ENCODE data around the gene SMOC2. TPM values are rescaled to one million over a fixed set of nuclear protein-coding genes. Genes with fewer than 3 reads are reported as not detected.

The SMOC2 gene
- polyA plus RNA-seq, 3 donors: not detected

DNA sequence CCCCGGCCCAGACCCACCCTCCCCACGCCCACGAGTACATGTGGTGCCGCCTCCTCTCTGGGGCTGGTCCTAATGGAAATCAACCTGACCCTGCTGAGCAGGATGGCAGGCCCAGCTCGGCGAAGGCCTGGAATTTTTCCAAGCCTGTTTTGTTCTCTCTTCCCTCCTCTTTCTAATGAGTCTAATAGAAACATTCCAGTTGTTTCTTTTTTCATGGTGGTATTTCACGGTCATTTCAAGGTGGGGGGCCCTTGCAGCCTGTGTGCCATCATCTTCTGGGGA is 16.6 kb downstream of the SMOC2 start:
- Histone ChIP-seq H3K9me3 (replicated peaks in 1 of 2; ENCODE audit: control insufficient read depth in 1 of 2, insufficient read depth in 1 of 2, low read length in 2 of 2) (no peaks in the 10 kb centered on the region), H3K36me3 (replicated peaks in 1 of 2; ENCODE audit: control insufficient read depth in 1 of 2, insufficient read depth in 2 of 2, low read length in 2 of 2) (no peaks in the 10 kb centered on the region), H2AFZ (ENCODE audit: insufficient read depth, low read depth, low read length, poor library complexity, severe bottlenecking) (no peak overlapping the region), H3K79me2 (ENCODE audit: insufficient read depth, low read length) (no peaks in the 10 kb centered on the region), H4K20me1 (ENCODE audit: insufficient read depth, low read length) (no peaks in the 10 kb centered on the region), H3K4me2 (replicated peaks; ENCODE audit: extremely low read depth, low read length, poor library complexity, severe bottlenecking) (no peak overlapping the region), H3K27ac (ENCODE audit: low read depth in 1 of 2, low read length in 2 of 2) (no peak overlapping the region), H3K9ac (ENCODE audit: insufficient read depth, low read length, poor library complexity, severe bottlenecking) (no peak overlapping the region), H3K27me3 (ENCODE audit: control insufficient read depth in 2 of 2, insufficient read depth in 2 of 2, low read length in 2 of 2) (no peaks in the 10 kb centered on the region), H3K4me3 (replicated peaks in 1 of 3; ENCODE audit: low read depth in 2 of 3, low read length in 3 of 3) (no peak overlapping the region), H3K4me1 (ENCODE audit: control insufficient read depth in 1 of 2, insufficient read depth in 2 of 2, low read length in 2 of 2) (no peaks in the 10 kb centered on the region)
- TF ChIP-seq, protein P1, sequence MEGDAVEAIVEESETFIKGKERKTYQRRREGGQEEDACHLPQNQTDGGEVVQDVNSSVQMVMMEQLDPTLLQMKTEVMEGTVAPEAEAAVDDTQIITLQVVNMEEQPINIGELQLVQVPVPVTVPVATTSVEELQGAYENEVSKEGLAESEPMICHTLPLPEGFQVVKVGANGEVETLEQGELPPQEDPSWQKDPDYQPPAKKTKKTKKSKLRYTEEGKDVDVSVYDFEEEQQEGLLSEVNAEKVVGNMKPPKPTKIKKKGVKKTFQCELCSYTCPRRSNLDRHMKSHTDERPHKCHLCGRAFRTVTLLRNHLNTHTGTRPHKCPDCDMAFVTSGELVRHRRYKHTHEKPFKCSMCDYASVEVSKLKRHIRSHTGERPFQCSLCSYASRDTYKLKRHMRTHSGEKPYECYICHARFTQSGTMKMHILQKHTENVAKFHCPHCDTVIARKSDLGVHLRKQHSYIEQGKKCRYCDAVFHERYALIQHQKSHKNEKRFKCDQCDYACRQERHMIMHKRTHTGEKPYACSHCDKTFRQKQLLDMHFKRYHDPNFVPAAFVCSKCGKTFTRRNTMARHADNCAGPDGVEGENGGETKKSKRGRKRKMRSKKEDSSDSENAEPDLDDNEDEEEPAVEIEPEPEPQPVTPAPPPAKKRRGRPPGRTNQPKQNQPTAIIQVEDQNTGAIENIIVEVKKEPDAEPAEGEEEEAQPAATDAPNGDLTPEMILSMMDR (IDR thresholded peaks at IDR 0.05): no peak
- no peak overlapping the region for H3K4me3 Mint-ChIP-seq
- peaks cover 0 to 5% (median 2%) of the 10 kb centered on the region in 7 donors for H3K9me3 Mint-ChIP-seq
- peaks cover 1 to 5% (median 5%) of the 10 kb centered on the region in 3 donors for H3K27me3 Mint-ChIP-seq (ENCODE audit: low read depth in 3 of 3)
- H3K4me1 Mint-ChIP-seq: no peaks in the 10 kb centered on the region
- intact Hi-C loops (cut with micrococcal nuclease): no loop called here
- no peak overlapping the region for H3K27ac Mint-ChIP-seq
- DNase-seq: no peak
- WGBS (ENCODE audit: insufficient coverage): 68% methylated on average over 3 of the region's 7 CpGs
- H3K36me3 Mint-ChIP-seq: no peaks in the 10 kb centered on the region

GRCh38 chr6:168458101-168458500 is 17.1 kb downstream of the SMOC2 start:
- no peaks in the 10 kb centered on the region for H3K27me3 ChIP-seq (ENCODE audit: control insufficient read depth in 2 of 2, insufficient read depth in 2 of 2, low read length in 2 of 2)
- peaks cover 1 to 5% (median 5%) of the 10 kb centered on the region in 3 donors for H3K27me3 Mint-ChIP-seq (ENCODE audit: low read depth in 3 of 3)
- H2AFZ ChIP-seq (ENCODE audit: insufficient read depth, low read depth, low read length, poor library complexity, severe bottlenecking): no peak overlapping the region
- no peak overlapping the region for H3K4me3 Mint-ChIP-seq
- DNase-seq: no peak
- intact Hi-C loops (cut with micrococcal nuclease): no loop called here
- H3K27ac Mint-ChIP-seq: no peak overlapping the region
- 92% methylated on average over 10 of the region's 12 CpGs for WGBS (ENCODE audit: insufficient coverage)
- no peak overlapping the region for H3K27ac ChIP-seq (ENCODE audit: low read depth in 1 of 2, low read length in 2 of 2)
- no peaks in the 10 kb centered on the region for H3K79me2 ChIP-seq (ENCODE audit: insufficient read depth, low read length)
- H3K9ac ChIP-seq (ENCODE audit: insufficient read depth, low read length, poor library complexity, severe bottlenecking): no peak overlapping the region
- H4K20me1 ChIP-seq (ENCODE audit: insufficient read depth, low read length): no peaks in the 10 kb centered on the region
- TF ChIP-seq, protein P1 (IDR thresholded peaks at IDR 0.05): no peak
- no peaks in the 10 kb centered on the region for H3K4me1 Mint-ChIP-seq
- H3K36me3 Mint-ChIP-seq: no peaks in the 10 kb centered on the region
- peaks cover 0 to 7% (median 2%) of the 10 kb centered on the region in 7 donors for H3K9me3 Mint-ChIP-seq
- no peak overlapping the region for H3K4me2 ChIP-seq (replicated peaks; ENCODE audit: extremely low read depth, low read length, poor library complexity, severe bottlenecking)
- no peaks in the 10 kb centered on the region for H3K36me3 ChIP-seq (replicated peaks in 1 of 2; ENCODE audit: control insufficient read depth in 1 of 2, insufficient read depth in 2 of 2, low read length in 2 of 2)
- no peaks in the 10 kb centered on the region for H3K9me3 ChIP-seq (replicated peaks in 1 of 2; ENCODE audit: control insufficient read depth in 1 of 2, insufficient read depth in 1 of 2, low read length in 2 of 2)
- H3K4me1 ChIP-seq (ENCODE audit: control insufficient read depth in 1 of 2, insufficient read depth in 2 of 2, low read length in 2 of 2): no peaks in the 10 kb centered on the region
- H3K4me3 ChIP-seq (replicated peaks in 1 of 3; ENCODE audit: low read depth in 2 of 3, low read length in 3 of 3): no peak overlapping the region

Data from CD14-positive monocyte (primary cell).